HepG2 (cell line): Measurements from ENCODE around the gene SELENOM. TPM values are rescaled to one million over a fixed set of nuclear protein-coding genes. Genes with fewer than 3 reads are reported as not detected.

Experiments
- BCL6 ChIP-seq: IDR thresholded peaks from 2 replicates; pipeline ENCODE4 v1.6.1; 2016; ENCODE audit warnings: missing genetic modification reagents, missing compliant biosample characterization
- CTCF ChIP-seq: sonication (generic); formaldehyde crosslinking; IDR thresholded peaks from 2 replicates; pipeline ENCODE4 v1.5.0; 2020; ENCODE audit warnings: mild to moderate bottlenecking, missing genetic modification reagents, moderate library complexity
- ELF1 ChIP-seq: sonication (generic); formaldehyde crosslinking; IDR thresholded peaks from 2 replicates; pipeline ENCODE4 v1.4.0; 2020; ENCODE audit warnings: missing genetic modification reagents
- ELF3 ChIP-seq: IDR thresholded peaks from 2 replicates; pipeline ENCODE4 v1.6.1; 2016; ENCODE audit warnings: missing genetic modification reagents, missing compliant biosample characterization
- HMGXB4 ChIP-seq, 2 experiments: sonication (generic) in 1 of 2; formaldehyde crosslinking in 1 of 2; IDR thresholded peaks; 2 replicates each; pipeline versions ENCODE4 v1.4.0 to v1.6.1; 2018 to 2020; ENCODE audit warnings: missing genetic modification reagents in 2 of 2, borderline replicate concordance in 1 of 2, low read depth in 1 of 2, mild to moderate bottlenecking in 1 of 2, missing biosample characterization in 1 of 2
- KLF6 ChIP-seq: IDR thresholded peaks from 2 replicates; pipeline ENCODE4 v1.8.0; 2016; ENCODE audit warnings: missing biosample characterization, missing genetic modification reagents
- KMT2B ChIP-seq: IDR thresholded peaks from 2 replicates; pipeline ENCODE4 v1.6.1; 2016; ENCODE audit warnings: missing genetic modification reagents, missing compliant biosample characterization
- MYNN ChIP-seq: sonication (generic); formaldehyde crosslinking; IDR thresholded peaks from 2 replicates; pipeline ENCODE4 v1.4.0; 2020; ENCODE audit warnings: mild to moderate bottlenecking, low read depth, missing genetic modification reagents
- POLR2A ChIP-seq, 2 experiments: IDR thresholded peaks; 2 replicates each; pipeline ENCODE4 v1.6.1; 2011; ENCODE audit warnings: low read depth in 2 of 2, low read length in 2 of 2, mild to moderate bottlenecking in 1 of 2, moderate library complexity in 1 of 2; ENCODE audit not compliant: insufficient read depth in 1 of 2
- RCOR2 ChIP-seq: IDR thresholded peaks from 2 replicates; pipeline ENCODE4 v1.6.1; 2016; ENCODE audit warnings: missing biosample characterization, missing genetic modification reagents
- SALL1 ChIP-seq: sonication (generic); formaldehyde crosslinking; IDR thresholded peaks from 2 replicates; pipeline ENCODE4 v1.8.0; 2022; ENCODE audit warnings: mild to moderate bottlenecking, missing genetic modification reagents
- SOX6 ChIP-seq, 2 experiments: fragments of 450-650 bp in 1 of 2; sonication (generic) in 1 of 2; formaldehyde crosslinking in 1 of 2; IDR thresholded peaks; 2 replicates each; pipeline versions ENCODE4 v1.4.0 to v1.6.1; 2017 to 2020; ENCODE audit warnings: antibody characterized with exemption in 1 of 2, mild to moderate bottlenecking in 1 of 2, missing genetic modification reagents in 1 of 2
- XRCC5 ChIP-seq: fragments of 200-400 bp; formaldehyde crosslinking; optimal IDR thresholded peaks from 2 replicates; pipeline ENCODE3; 2017; ENCODE audit warnings: mild to moderate bottlenecking, low read length
- ZBTB20 ChIP-seq: sonication (generic); formaldehyde crosslinking; IDR thresholded peaks from 2 replicates; pipeline ENCODE4 v1.8.1; 2023; ENCODE audit warnings: missing genetic modification reagents, low read depth, mild to moderate bottlenecking, borderline replicate concordance
- ZMYM4 ChIP-seq: sonication (generic); formaldehyde crosslinking; IDR thresholded peaks from 2 replicates; pipeline ENCODE4 v1.8.1; 2023; ENCODE audit warnings: mild to moderate bottlenecking, missing genetic modification reagents
- ZNF30 ChIP-seq: sonication (generic); formaldehyde crosslinking; IDR thresholded peaks from 2 replicates; pipeline ENCODE4 v1.5.0; 2020; ENCODE audit warnings: mild to moderate bottlenecking, missing genetic modification reagents
- ZNF382 ChIP-seq: sonication (generic); formaldehyde crosslinking; IDR thresholded peaks from 2 replicates; pipeline ENCODE4 v1.5.0; 2020; ENCODE audit warnings: missing genetic modification reagents, mild to moderate bottlenecking, borderline replicate concordance
- ZNF598 ChIP-seq: sonication (generic); formaldehyde crosslinking; IDR thresholded peaks from 2 replicates; pipeline ENCODE4 v1.5.1; 2020; ENCODE audit warnings: mild to moderate bottlenecking, missing genetic modification reagents, borderline replicate concordance
- ZNF646 ChIP-seq: sonication (generic); formaldehyde crosslinking; IDR thresholded peaks from 2 replicates; pipeline ENCODE4 v1.9.0; 2021; ENCODE audit warnings: mild to moderate bottlenecking, missing genetic modification reagents
- ZNF775 ChIP-seq: sonication (generic); formaldehyde crosslinking; IDR thresholded peaks from 2 replicates; pipeline ENCODE4 v1.4.0; 2020; ENCODE audit warnings: missing genetic modification reagents, mild to moderate bottlenecking, moderate library complexity, borderline replicate concordance
- polyA plus RNA-seq, 8 experiments: library from polyadenylated mRNA; depleted of rRNA in 3 of 8; stranded (reverse) in 7 of 8; unstranded in 1 of 8; fragments of >200 nt; fragmentation: Illumina TruSeq in 4 of 8; extraction: Trizol in 4 of 8; gene quantifications; 2 replicates each; pipeline versions ENCODE4 v1.2.1 to v1.2.3, GENCODE V29; 2011 to 2016; ENCODE audit warnings: low read depth in 4 of 8, missing spikeins in 1 of 8, mixed read lengths in 1 of 8; ENCODE audit not compliant: insufficient read depth in 1 of 8
- total RNA-seq, 5 experiments: library from RNA; depleted of rRNA; stranded (reverse); fragments of >200 nt; fragmentation: Illumina TruSeq; extraction: Trizol; gene quantifications; 2 replicates each; pipeline ENCODE4 v1.2.3, GENCODE V29; 2016; ENCODE audit warnings: low read depth in 1 of 5

The SELENOM gene
- total and polyA plus RNA-seq, 2 of the 13 experiments (the other 11 are each of a cell fraction or from before 2014, with no cell fraction given) = 4.1 to 4.3 TPM

- TF ChIP-seq CTCF (CRISPR knock-in tag) (peak; percentile 95), BCL6 (CRISPR knock-in tag) (no peak), ZBTB20 (CRISPR knock-in tag) (no peak), ELF1 (no peak), XRCC5 (peak; percentile 88), ZNF775 (CRISPR knock-in tag) (no peak), ELF3 (no peak), ZNF598 (CRISPR knock-in tag) (0 out of 2 replicates have a peak, but pooled peaks have one; percentile 24), ZMYM4 (0 out of 2 replicates have a peak, but pooled peaks have one; percentile 23), MYNN (no peak), ZNF30 (CRISPR knock-in tag) (no peak), SOX6 (IDR thresholded peaks at IDR 0.05) (no peak), SOX6 (CRISPR knock-in tag; IDR thresholded peaks at IDR 0.05) (peak; percentile 28; the same call in 1 of the 2 replicates), ZNF646 (CRISPR knock-in tag) (no peak), KLF6 (CRISPR knock-in tag) (0 out of 2 replicates have a peak, but pooled peaks have one; percentile 35), HMGXB4 (CRISPR knock-in tag; IDR thresholded peaks at IDR 0.05; ENCODE audit: borderline replicate concordance in 1 of 2, low read depth in 1 of 2) (peak; percentile 52 to 58; a peak in 2 of 4 replicates), SALL1 (CRISPR knock-in tag) (0 out of 2 replicates have a peak, but pooled peaks have one; percentile 20), POLR2A (IDR thresholded peaks at IDR 0.05; ENCODE audit: insufficient read depth in 1 of 2, low read depth in 2 of 2, low read length in 2 of 2) (no peak), ZNF382 (CRISPR knock-in tag) (no peak), RCOR2 (CRISPR knock-in tag) (no peak), KMT2B (CRISPR knock-in tag) (no peak; the same call in 1 of the 2 replicates)
These were observed at the start of gene SELENOM (continued) for GRCh38 chr22:31107178-31107893.
